ENCODE data around the gene DDIAS.

Gene DDIAS

DNA sequence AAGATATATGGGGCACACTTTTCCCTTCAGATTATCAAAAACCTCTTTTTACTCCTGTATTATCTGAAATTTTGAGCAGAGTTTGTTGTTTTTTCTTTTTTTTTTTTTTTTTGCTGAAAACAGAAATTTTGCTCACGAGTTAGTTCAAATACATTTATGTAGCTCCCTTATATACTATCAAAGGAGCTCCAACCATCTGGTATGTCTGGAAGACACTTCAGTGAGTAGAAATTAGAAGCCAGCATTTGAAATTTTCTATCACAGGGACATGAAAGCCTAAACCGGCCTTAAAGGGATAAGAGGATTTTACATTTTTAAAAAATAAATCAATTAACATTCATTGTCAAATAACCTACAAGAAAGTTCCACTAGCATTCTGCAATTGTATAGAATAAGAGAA lies 73.3 kb downstream of the DDIAS start:
- no peak for DNase-seq

DNA sequence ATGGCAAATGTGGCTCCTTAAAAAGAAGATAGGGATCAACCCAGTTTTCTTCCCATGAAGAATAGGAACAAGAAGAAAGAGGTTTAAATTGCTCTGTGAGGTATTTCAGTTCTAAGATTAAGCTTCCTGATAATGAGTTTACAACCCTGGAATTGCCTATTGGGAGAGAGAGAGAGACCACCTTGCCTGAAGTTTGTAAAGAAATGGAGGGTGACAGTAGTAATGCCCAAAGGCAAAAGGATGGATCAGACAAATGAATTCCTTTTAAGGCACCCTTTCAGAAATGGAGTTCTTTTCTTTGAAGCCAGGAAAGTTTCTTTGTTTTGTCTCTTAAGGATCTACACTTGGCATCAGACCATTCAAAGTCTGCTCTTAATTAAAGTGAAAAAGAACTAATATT lies 74.3 kb downstream of the DDIAS start:
- DNase-seq, result no peak

DNA sequence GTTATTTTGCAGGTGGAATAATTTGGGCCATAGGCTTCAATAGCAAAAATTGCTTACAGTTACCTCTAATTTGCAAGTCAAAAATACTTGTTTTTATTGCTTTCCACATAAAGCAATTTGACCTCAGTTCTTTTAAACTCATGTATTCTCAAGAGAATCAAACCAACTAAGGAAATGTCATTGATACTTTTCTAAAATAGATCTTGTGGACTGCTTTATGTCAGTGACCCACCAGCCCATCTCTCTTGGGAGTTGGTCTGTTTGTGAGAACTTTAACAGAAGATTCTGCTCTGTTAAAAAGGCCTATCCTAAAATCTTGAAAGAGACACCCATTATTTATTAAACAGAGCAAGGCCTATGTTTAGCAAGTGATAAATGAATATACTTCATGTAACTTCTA lies 75.2 kb downstream of the DDIAS start:
- DNase-seq, result no peak

DNA sequence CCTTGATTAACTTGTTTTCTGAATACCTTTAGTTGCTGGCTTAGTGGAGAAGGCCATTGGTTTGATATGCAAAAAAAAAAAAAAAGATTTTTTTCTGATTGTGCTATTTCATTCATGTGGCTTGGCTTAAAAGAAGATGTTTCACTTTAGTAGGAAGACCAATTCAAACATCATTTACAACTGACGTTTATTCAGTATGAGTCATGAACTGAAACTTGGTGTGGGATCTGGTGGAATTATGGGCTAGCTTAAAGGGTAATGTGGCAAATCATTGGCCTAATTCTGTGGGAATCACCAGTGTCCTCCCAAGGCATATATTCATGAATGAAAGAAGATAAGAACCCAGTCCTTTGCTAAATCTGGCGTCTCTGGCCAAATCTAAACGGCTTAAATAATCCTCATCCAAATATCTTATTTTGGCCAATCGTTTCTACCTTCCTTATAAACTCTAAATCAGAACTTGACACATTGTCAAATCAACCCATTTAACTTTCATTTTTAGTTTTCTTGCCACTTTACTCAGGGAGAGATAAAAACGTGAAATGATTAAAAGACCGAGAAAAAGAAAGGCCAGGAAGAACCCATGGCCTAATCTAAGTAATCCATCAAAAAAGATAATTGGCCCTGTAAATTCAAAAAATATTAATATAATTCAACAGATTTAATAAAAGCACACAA lies 77.0 kb downstream of the DDIAS start:
- no peak for DNase-seq

DNA sequence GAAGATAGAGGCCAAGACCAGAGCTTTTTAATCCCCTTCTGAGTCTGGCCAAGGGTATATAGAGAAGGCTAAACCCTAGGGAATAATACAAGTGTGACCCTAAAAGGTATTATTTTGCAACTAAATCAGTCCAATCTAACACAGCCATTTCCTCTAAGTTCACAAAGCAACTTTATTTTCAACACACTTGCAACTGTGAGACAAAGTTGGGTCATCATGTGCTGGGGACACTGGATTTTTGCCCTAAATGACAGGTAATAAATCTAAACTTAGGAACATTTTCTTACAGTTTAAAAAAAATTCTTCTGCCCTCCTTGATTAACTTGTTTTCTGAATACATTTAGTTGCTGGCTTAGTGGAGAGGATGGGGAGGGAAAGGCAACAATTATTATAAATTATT lies 78.3 kb downstream of the DDIAS start:
- no peak for DNase-seq

DNA sequence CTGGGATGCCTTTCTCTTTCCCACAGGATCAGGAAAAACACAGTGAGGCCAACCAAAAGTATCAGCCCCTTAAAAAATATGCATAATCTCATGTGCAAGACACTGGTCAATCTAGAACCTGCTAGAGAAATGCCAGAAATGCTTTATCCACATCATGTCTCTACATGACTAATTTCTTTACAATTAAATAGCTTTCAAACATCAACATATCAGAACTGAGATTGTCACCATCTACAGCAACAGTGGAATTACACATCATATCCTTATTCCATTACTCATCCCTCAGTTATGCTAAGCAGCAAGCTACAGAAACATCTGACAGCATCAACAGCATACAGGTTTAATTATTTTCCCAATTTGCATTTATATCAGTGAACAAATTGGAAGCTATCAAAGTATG lies 78.8 kb downstream of the DDIAS start:
- no peak for DNase-seq

DNA sequence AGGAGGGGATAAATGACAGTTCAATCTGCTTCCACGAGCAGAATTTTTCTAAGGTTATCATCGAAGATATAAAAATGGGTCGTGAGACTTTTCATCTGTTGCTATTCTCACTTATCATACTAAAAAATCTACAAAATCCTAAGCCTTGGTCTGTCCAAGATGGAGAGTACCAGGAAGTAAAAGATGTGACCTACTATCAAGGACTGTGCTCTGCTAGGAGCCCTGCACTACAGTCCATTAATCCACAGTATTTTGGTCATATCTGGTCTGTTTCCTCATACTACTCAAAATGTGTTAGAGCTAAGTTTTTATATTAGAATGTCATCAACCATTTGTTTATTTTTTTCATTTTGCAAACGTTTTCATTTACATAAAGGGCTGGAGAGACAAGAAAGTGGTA lies 79.4 kb downstream of the DDIAS start:
- DNase-seq, result no peak

DNA sequence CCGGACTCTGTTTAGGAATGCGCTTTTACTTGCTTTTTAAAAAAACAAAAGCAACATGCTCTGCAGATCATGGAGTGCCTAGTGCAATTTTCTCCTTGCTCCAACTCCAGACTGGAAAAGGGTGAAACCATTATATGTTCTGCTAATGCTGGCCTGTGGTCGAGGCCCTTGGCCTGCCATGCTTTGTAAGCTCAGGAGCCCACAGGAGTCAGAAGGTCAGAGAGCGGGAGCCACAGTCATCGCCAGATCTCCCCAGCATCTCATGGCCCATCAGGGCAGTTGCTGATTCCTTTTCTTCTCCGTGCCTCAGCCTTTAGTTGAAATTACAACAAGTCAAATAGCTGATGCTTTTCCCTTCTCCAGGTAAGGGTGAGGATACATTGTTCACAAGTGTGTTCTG lies 80.3 kb downstream of the DDIAS start:
- no peak for DNase-seq

All from activated naive CD4-positive, alpha-beta T cell treated with Interleukin-2 at 50 U/mL for 16 hours (primary cell).